B cell (primary cell): ENCODE data around the gene PSMD1.

Experiments
- EZH2 ChIP-seq: IDR thresholded peaks from 2 replicates; pipeline ENCODE4 v1.6.1; 2012; ENCODE audit warnings: borderline replicate concordance, low read depth, mild to moderate bottlenecking, moderate library complexity, low read length; ENCODE audit not compliant: insufficient read depth, poor library complexity, severe bottlenecking
- TF ChIP-seq, protein P1 (sequence below): fragments of 200-600 bp; IDR thresholded peaks from one replicate; pipeline ENCODE4 v1.8.0; 2022; ENCODE audit warnings: antibody characterized with exemption, mild to moderate bottlenecking

GRCh38 chr2:231051116-231051515, 5.6 kb upstream of the PSMD1 start:
- TF ChIP-seq, protein P1, sequence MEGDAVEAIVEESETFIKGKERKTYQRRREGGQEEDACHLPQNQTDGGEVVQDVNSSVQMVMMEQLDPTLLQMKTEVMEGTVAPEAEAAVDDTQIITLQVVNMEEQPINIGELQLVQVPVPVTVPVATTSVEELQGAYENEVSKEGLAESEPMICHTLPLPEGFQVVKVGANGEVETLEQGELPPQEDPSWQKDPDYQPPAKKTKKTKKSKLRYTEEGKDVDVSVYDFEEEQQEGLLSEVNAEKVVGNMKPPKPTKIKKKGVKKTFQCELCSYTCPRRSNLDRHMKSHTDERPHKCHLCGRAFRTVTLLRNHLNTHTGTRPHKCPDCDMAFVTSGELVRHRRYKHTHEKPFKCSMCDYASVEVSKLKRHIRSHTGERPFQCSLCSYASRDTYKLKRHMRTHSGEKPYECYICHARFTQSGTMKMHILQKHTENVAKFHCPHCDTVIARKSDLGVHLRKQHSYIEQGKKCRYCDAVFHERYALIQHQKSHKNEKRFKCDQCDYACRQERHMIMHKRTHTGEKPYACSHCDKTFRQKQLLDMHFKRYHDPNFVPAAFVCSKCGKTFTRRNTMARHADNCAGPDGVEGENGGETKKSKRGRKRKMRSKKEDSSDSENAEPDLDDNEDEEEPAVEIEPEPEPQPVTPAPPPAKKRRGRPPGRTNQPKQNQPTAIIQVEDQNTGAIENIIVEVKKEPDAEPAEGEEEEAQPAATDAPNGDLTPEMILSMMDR: no peak
- TF ChIP-seq EZH2: no peak
